ENCODE data around the gene ADA. TPM values are rescaled to one million over a fixed set of nuclear protein-coding genes. Genes with fewer than 3 reads are reported as not detected.
A peak's percentile ranks its signal among the peaks of the same experiment; 100 is the strongest.

ADA gene
- polyA plus RNA-seq, 1 experiment: 12.6 TPM

DNA sequence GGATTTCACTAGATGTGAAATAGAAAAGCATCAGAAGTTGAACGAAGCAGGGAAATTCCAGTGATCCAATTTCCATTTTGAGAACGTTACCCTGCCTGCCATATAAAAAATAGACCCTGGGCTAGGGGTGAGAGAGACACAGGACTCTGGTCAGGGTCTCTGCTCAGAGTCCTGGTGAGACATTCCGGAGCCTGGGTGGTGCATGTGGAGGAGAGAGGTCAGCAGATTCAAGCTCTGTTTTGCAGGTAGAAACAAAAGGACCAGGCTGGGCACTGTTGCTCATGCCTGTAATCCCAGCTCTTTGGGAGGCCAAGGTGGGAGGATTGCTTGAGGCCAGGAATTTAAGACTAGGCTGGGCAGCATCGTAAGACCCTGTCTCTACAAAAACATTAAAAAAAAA is 51.2 kb downstream of the ADA start:
- TF ChIP-seq, protein P1, sequence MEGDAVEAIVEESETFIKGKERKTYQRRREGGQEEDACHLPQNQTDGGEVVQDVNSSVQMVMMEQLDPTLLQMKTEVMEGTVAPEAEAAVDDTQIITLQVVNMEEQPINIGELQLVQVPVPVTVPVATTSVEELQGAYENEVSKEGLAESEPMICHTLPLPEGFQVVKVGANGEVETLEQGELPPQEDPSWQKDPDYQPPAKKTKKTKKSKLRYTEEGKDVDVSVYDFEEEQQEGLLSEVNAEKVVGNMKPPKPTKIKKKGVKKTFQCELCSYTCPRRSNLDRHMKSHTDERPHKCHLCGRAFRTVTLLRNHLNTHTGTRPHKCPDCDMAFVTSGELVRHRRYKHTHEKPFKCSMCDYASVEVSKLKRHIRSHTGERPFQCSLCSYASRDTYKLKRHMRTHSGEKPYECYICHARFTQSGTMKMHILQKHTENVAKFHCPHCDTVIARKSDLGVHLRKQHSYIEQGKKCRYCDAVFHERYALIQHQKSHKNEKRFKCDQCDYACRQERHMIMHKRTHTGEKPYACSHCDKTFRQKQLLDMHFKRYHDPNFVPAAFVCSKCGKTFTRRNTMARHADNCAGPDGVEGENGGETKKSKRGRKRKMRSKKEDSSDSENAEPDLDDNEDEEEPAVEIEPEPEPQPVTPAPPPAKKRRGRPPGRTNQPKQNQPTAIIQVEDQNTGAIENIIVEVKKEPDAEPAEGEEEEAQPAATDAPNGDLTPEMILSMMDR (IDR thresholded peaks at IDR 0.05; ENCODE audit: low read depth, low read length): no peak
- no peak overlapping the region for H3K27ac ChIP-seq (ENCODE audit: low read depth, low read length)
- ChIA-PET POLR2A (interaction anchor here (0.7 kb wide), 1 partner anchor 630 kb away, joined by 3 read pairs; no protein-coding TSS in a partner anchor), CTCF (interaction anchor here (0.9 kb wide), 1 partner anchor 10 kb away, joined by 4 read pairs; no protein-coding TSS in a partner anchor)
- no peak for DNase-seq (ENCODE audit: low read depth, low spot score)
- H3K27me3 ChIP-seq (ENCODE audit: control insufficient read depth, insufficient read depth, low read length): no peaks in the 10 kb centered on the region
- no peaks in the 10 kb centered on the region; the same call in 1 of the 2 replicates for H3K9me3 ChIP-seq (ENCODE audit: control insufficient read depth, insufficient read depth, low read length)
- H3K4me3 ChIP-seq (ENCODE audit: low read depth, low read length): no peak overlapping the region

DNA sequence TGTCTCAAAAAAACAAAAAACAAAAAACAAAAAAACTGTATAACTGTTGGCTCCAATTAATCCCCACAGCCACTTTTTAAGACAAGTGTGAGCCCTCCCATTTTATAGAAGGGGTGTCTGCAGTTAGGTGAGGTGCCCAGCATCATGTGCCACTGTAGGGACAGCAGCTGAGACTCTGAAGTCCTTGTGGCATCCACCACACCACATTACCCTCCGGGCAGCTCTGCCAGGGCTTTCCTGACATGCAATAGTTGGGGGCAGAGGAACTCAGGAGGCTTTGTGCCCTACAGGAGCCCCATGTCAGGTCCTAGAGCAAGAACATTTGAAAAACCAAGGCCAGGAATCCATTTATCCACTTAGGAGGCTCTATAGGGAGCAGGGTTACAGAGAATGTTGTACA is 51.8 kb downstream of the ADA start:
- H3K9me3 ChIP-seq (ENCODE audit: control insufficient read depth, insufficient read depth, low read length): no peaks in the 10 kb centered on the region; the same call in 1 of the 2 replicates
- TF ChIP-seq, protein P1 (IDR thresholded peaks at IDR 0.05; ENCODE audit: low read depth, low read length): no peak
- no peak overlapping the region for H3K4me3 ChIP-seq (ENCODE audit: low read depth, low read length)
- no peak for DNase-seq (ENCODE audit: low read depth, low spot score)
- H3K27ac ChIP-seq (ENCODE audit: low read depth, low read length): no peak overlapping the region
- no peaks in the 10 kb centered on the region for H3K27me3 ChIP-seq (ENCODE audit: control insufficient read depth, insufficient read depth, low read length)
- ChIA-PET CTCF (interaction anchor here (0.7 to 0.9 kb wide), 2 partner anchors 11 kb away, joined by 3 to 4 read pairs; no protein-coding TSS in a partner anchor), POLR2A (interaction anchor here (0.7 kb wide), 1 partner anchor 69 kb away, joined by 3 read pairs; no protein-coding TSS in a partner anchor)

DNA sequence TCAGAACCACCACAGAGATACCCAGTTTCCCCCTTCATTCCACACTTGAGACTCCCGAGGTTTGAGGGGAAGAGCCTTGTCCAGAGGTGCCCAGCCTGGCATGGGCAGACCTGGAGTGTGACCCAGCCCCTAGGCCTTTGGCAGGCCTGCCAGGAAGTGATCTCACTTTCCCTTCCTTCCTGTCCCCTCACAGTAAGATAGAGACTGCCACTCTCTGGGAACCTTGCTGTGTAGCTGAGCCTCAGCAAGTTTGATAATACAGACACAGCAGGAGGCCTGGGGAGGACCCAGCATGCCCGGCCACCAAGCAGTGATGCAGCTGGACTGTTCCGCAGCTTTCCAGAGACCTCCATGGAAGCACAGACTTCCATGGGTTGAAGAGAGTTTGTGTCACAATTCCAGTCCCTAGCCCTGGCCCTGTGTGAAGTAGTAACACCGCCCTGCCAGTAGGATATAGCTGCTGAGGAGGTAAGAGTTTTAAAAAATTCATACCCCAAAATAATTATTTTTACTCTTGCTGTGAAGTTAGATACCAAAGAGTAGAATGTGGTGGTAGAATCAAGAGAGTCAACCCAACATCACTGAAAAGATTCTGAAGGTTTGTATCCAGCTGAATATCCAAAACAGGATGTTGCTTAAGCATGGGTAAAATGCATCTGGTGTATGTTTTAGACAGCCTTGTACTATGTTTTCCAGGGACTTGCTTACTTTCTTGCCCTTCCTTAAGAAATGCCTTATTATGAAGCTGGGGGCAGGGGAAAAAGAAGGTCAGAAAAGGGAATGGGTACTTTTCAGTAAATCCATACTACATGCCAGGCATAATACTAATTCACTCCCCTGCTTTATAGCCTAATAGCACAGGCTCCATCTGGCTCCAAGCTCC is 52.8 kb downstream of the ADA start:
- TF ChIP-seq, protein P1 (IDR thresholded peaks at IDR 0.05; ENCODE audit: low read depth, low read length): peak; percentile 24; the same call in 1 of the 2 replicates

DNA sequence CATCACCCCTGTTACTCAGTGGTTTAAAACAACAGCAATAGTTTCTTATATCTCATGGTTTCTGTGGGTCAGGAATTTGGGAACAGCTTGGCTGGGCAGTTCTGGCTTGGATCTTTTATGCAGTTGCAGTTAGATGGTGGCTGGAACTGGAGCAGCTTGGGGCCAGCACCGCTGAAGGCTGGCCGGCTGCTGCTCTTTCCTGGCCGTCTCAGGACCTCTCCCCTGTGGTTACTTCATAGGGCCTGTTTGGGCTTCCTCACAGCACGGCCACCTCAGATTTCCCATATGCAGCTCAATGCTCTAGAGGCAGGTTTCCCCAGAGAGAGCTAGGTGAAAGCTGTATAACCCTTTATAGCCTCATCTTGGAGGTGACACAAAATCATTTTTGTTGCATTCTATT is 53.6 kb downstream of the ADA start:
- H3K27ac ChIP-seq (ENCODE audit: low read depth, low read length): no peak overlapping the region
- H3K9me3 ChIP-seq (ENCODE audit: control insufficient read depth, insufficient read depth, low read length): no peaks in the 10 kb centered on the region; the same call in 1 of the 2 replicates
- no peak overlapping the region for H3K4me3 ChIP-seq (ENCODE audit: low read depth, low read length)
- no peak for DNase-seq (ENCODE audit: low read depth, low spot score)
- no peaks in the 10 kb centered on the region for H3K27me3 ChIP-seq (ENCODE audit: control insufficient read depth, insufficient read depth, low read length)
- ChIA-PET CTCF (interaction anchor here (0.6 kb wide), 1 partner anchor 86 kb away, joined by 3 read pairs; no protein-coding TSS in a partner anchor), POLR2A (interaction anchor here (1.1 kb wide), 1 partner anchor 15 kb away, joined by 3 read pairs; the partner anchor contains the start of gene PKIG)
- TF ChIP-seq, protein P1 (IDR thresholded peaks at IDR 0.05; ENCODE audit: low read depth, low read length): no peak

More for the DNA sequence above, 52.8 kb downstream of the ADA start:
- CTCF ChIA-PET: interaction anchor here (0.5 to 1.1 kb wide), 3 partner anchors 14 to 77 kb away, joined by 3 read pairs; partner anchors contain the start of gene SERINC3
- DNase-seq (ENCODE audit: low read depth, low spot score): no peak
- POLR2A ChIA-PET: interaction anchor here (0.6 to 1.1 kb wide), 2 partner anchors 16 to 1181 kb away, joined by 3 to 8 read pairs; partner anchors contain the start of gene PKIG
- H3K27me3 ChIP-seq (ENCODE audit: control insufficient read depth, insufficient read depth, low read length): no peaks in the 10 kb centered on the region
- no peaks in the 10 kb centered on the region; the same call in 1 of the 2 replicates for H3K9me3 ChIP-seq (ENCODE audit: control insufficient read depth, insufficient read depth, low read length)
- H3K27ac ChIP-seq (ENCODE audit: low read depth, low read length): no peak overlapping the region
- no peak overlapping the region for H3K4me3 ChIP-seq (ENCODE audit: low read depth, low read length)

All from AG04450 (cell line).